Ammon's horn (tissue), 1 donor: ENCODE results near the gene MARS2.
A peak's percentile ranks its signal among the peaks of the same experiment; 100 is the strongest.
"Not testable (repeated sequence)": the region's sequence is repeated elsewhere in the genome, so short reads cannot be mapped to it uniquely, and the experiment has no call there.

Experiments
- DNase-seq: peaks from one replicate; pipeline ENCODE4 v3.0.0-alpha.2; 2016; ENCODE audit warnings: low spot score

Gene MARS2

DNA sequence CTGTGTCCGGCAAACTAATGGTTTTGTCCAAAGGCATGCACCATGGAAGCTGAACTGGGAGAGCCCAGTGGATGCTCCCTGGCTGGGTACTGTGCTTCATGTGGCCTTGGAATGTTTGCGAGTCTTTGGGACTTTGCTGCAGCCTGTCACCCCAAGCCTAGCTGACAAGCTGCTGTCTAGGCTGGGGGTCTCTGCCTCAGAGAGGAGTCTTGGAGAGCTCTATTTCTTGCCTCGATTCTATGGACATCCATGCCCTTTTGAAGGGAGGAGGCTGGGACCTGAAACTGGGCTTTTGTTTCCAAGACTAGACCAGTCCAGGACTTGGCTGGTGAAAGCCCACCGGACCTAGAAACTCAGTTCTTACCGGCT, 1.7 kb downstream of the MARS2 start:
- no peak for DNase-seq

DNA sequence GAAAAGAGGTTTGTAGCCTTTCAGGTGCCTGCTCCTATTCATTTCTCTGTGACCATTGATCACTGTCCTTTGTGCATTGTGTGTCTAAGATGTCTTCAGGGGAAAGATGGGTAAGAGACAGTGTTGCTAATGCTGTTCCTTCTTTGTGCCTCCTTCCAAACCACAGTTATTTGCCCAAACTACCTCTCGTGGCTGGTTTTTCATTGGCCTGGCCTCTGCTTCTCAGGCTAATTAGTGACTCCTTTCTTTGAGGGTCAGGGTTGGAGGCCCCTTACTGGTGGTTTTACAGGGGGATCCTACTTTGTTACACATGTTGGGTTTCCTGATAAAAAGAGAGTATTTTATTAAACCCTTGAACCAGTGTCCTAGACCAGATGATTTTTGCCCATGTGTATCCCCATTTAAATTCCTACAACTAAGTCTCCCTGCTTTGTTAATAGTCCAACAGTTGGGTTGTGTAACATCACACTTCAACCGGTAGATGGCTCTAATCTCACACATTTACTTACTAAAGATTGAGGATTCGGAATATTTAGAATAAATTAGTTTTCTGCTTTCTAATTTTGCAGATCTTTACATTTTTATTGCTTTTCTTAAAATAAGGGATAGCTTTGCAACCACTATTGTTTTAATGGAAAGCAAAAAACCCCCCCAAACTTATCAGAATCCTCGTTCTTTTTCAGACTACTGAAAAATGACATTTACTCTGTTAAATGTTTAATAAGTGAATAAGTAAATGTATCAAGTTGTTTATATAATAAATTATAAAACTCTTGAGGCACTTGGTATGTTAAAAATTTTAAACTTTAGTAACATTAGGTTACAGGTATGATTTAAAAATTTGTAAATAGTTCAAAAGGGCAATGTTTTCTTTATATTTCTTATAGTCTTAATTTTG, 2.4 kb downstream of the MARS2 start:
- peak; percentile 71 for DNase-seq

DNA sequence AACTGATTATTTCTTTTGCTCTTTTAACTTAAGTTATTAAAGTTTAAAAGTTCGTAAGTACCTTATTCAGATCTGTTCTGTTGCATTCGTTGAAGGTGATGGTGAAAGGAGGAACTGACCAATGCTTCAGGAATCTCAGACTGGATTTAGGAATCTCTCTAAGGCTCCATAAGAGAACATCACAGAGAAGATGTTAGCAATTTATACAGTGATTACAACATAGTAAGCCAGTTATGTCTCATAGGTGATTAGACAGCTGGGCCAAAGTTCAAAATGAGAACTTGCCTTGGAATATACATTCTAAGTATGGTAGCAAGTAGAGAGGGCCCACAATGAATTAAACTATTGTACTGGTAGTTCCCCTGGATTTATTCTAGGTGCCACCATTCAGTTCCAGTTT, 3.2 kb downstream of the MARS2 start:
- no peak for DNase-seq

DNA sequence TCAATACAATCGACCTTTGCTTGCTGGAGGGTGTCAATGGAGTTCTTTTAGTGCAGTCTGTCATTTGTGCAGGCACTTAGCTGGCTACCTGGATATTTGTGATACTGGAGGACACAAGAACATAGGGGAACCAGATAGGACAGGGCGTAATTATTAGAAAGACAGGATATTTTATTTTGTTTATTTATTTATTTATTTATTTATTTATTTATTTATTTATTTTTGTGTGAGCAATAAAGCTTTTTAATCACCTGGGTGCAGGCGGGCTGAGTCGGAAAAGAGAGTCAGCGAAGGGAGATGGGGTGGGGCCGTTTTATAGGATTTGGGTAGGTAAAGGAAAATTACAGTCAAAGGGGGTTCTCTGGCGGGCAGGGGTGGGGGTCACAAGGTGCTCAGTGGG, 4.0 kb downstream of the MARS2 start:
- DNase-seq, result not testable (repeated sequence)

DNA sequence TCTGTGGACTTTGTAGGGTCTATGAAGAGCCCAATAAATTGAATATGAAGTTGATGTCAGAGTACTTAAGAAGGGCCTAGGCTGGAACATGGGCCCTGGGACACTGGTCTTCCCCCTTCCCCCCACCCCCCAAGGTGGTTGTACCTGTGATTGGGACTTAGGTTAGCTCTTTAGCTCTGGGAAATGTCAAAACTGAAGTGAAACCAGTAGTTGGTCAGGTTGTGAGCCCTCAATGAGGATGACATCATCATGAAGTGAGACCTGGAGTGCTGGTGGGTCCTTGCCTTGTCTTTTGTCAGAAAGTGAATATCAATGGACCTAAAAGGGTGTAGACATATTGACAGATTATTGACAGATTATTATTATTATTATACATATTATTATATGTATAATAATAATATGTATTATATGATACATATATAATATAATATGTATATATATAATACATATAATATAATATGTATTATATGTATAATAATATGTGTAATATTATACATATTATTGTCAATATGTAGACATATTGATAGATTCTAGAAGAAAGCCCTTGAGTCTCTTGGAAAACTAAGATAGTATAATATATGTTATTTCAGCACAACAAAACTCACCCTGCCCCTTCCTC, 5.4 kb downstream of the MARS2 start:
- no peak for DNase-seq

DNA sequence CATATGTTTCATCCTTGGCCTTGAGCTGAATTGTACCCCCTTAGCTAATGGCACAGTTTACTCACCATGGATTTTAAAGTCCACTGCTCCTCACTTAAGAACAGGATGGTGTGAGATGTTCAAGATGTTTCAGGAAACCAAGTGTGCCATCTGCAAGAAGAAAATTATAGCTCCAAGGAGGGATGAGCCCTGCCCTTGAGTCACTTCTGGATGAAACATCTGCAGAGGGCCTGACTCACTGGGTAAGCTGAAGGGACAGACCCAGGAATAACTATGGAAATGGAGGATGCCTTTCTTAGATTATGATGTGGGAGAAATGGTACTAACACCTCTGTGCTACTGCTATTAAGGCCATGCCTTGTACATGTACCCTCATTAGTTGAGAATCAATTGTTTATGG, 6.4 kb downstream of the MARS2 start:
- DNase-seq, result no peak

DNA sequence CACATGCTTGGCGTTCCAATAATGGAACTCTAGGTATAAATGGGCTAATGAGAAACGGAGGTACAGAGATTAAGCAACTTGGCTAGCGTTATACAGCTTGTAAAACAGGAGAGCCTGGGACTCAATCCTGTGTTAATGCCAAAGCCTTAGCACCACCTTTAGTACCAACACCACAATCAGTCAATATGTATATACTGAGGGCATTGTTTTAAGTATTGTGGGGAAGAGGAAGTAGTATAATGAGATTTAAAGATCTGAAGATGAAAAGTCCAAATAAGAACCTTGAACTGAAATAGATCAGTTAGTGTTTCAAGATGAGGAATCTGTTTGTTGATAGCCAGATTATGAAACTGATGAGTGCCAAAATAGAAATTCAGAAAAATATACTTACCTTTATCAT, 8.1 kb downstream of the MARS2 start:
- DNase-seq, result no peak

DNA sequence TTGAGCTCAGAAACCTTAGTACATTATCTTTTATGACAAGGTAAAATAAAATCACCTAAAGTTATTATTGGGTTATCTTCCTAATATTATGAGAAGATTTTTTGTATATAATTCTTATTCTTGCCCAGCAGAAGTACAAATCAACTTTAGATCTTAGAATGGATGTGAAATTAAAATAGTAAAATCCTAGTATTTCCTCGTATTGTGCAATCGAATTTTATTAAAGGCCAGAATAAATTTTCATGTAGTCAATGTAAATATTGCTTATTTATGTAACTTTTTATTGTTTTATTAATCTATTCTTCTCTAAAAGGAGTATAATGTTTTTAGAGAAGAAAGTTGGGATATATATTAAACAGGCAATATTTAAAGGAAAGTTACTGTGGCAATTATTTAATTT, 12.7 kb downstream of the MARS2 start:
- DNase-seq, result no peak

DNA sequence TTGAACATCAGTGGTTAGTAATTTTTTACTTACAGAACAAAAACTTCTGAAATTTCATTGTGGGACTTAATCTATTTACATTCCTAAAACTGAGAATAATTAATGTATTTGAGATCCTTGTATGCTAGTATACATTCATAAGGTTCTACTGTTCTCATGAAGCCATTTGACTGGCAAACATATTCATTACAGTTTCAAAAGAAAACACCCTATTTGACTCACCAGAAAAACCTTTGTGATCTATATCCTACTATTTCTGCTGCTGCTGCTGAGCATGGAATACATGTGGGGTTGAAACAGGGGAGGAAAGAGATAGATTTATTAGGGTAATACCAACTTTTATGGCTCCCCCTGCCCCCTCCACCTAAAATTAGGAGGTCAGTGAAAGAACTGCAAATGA, 21.8 kb downstream of the MARS2 start:
- DNase-seq, result no peak

DNA sequence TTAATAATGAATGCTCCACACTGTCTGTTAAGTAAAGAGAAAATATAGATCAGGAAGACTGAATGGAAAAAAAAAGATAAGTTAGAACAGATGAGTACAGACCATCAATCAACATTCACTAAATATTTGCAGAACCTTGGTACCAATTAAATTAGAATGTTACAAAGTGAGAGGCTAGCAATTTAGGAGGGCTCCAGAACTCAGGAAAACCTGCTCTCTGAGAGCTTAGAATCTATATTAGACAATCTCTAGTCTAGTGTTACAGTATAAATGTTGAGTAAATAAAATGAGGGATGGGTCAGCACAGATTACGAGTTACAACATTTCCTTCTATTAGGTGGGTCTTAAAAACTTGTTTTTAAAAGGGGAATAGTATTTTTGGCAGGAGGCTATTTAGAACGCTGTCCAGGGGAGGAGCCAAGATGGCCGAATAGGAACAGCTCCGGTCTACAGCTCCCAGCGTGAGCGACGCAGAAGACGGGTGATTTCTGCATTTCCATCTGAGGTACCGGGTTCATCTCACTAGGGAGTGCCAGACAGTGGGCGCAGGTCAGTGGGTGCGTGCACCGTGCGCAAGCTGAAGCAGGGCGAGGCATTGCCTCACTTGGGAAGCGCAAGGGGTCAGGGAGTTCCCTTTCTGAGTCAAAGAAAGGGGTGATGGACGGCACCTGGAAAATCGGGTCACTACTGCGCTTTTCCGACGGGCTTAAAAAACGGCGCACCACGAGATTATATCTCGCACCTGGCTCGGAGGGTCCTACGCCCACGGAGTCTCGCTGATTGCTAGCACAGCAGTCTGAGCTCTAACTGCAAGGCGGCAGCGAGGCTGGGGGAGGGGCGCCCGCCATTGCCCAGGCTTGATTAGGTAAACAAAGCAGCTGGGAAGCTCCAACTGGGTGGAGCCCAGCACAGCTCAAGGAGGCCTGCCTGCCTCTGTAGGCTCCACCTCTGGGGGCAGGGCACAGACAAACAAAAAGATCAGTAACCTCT, 23.7 kb downstream of the MARS2 start:
- not testable (repeated sequence) for DNase-seq

DNA sequence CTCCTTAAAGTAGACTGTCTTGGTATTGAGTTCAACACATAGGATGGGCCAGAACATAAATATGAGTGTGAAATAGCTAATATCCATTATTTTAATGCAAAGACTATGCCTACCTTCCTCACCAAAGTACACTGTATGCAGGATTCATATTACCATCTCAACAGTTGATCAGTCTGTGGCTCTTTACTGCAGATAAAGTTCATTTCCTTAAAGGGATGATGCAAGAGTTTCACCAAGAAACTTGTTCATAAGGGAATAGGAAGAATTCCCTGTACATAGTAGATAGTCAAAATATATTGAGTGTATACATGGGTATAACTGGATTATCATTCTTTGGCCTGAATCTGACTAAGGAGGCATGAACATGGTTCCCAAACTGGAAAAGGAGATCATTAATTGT, 35.0 kb downstream of the MARS2 start:
- DNase-seq, result no peak
